PC-9 (cell line): ENCODE results near the gene RETN. TPM values are rescaled to one million over a fixed set of nuclear protein-coding genes. Genes with fewer than 3 reads are reported as not detected.
A peak's percentile ranks its signal among the peaks of the same experiment; 100 is the strongest.

Experiments used
- BruUV-seq: library from RNA; stranded (reverse); fragments of 400-500 nt; replicated peaks from 2 replicates; lab custom pipeline; 2021; lab: Mats Ljungman, UMichigan
- CTCF ChIA-PET: fragments of 300-600 bp; sonication (Branson Sonifier 250); formaldehyde crosslinking; loops from one replicate; lab custom pipeline; 2022; ENCODE audit warnings: antibody characterized with exemption; lab: Charles Lee
- POLR2A ChIA-PET: fragments of 300-600 bp; sonication (Branson Sonifier 250); formaldehyde crosslinking; loops from one replicate; lab custom pipeline; 2022; ENCODE audit warnings: antibody characterized with exemption; ENCODE audit not compliant: unreplicated experiment; lab: Charles Lee
- DNase-seq, 2 experiments: peaks; one replicate each; pipeline versions ENCODE4 v3.0.0 to v3.0.0-alpha.2; 2015 to 2022; ENCODE audit warnings: mixed read lengths in 1 of 2
- H2AFZ ChIP-seq: fragments of 200-600 bp; sonication (generic); 2 replicates; pipeline ENCODE4 v1.8.1; 2017; ENCODE audit warnings: antibody characterized with exemption
- H3F3A ChIP-seq: fragments of 200-600 bp; sonication (generic); 2 replicates; pipeline ENCODE4 v1.8.1; 2017; ENCODE audit warnings: antibody characterized with exemption, mild to moderate bottlenecking, low read depth; ENCODE audit not compliant: insufficient read depth
- H3K27ac ChIP-seq: fragments of 200-600 bp; sonication (generic); 2 replicates; pipeline ENCODE4 v1.6.1; 2016; ENCODE audit warnings: mixed run types
- H3K27me3 ChIP-seq: fragments of 200-600 bp; sonication (generic); 2 replicates; pipeline ENCODE4 v1.6.1; 2016; ENCODE audit warnings: low read depth, mixed run types; ENCODE audit not compliant: insufficient read depth
- H3K36me3 ChIP-seq: fragments of 200-600 bp; sonication (generic); 2 replicates; pipeline ENCODE4 v1.6.1; 2016; ENCODE audit warnings: low read depth, mixed run types
- H3K4me1 ChIP-seq: fragments of 200-600 bp; sonication (generic); replicated peaks from 2 replicates; pipeline ENCODE4 v1.6.1; 2016; ENCODE audit warnings: mixed run types; ENCODE audit not compliant: insufficient read depth
- H3K4me2 ChIP-seq: fragments of 200-600 bp; sonication (generic); 2 replicates; pipeline ENCODE4 v1.6.1; 2017; ENCODE audit warnings: mixed run types
- H3K4me3 ChIP-seq: fragments of 200-600 bp; sonication (generic); 2 replicates; pipeline ENCODE4 v1.6.1; 2016; ENCODE audit warnings: mixed run types
- H3K79me2 ChIP-seq: fragments of 200-600 bp; sonication (generic); 2 replicates; pipeline ENCODE4 v1.6.1; 2017; ENCODE audit warnings: low read depth, mixed run types
- H3K9me2 ChIP-seq: fragments of 200-600 bp; sonication (generic); 2 replicates; pipeline ENCODE4 v1.8.1; 2017; ENCODE audit warnings: mild to moderate bottlenecking; ENCODE audit not compliant: insufficient read depth
- H3K9me3 ChIP-seq: fragments of 200-600 bp; sonication (generic); 2 replicates; pipeline ENCODE4 v1.8.1; 2016; ENCODE audit warnings: low read depth; ENCODE audit not compliant: insufficient read depth
- H4K20me1 ChIP-seq: fragments of 200-600 bp; sonication (generic); 2 replicates; pipeline ENCODE4 v1.8.1; 2017; ENCODE audit not compliant: insufficient read depth
- EZH2 ChIP-seq: fragments of 200-600 bp; sonication (generic); IDR thresholded peaks from 2 replicates; pipeline ENCODE4 v1.8.0; 2017; ENCODE audit warnings: antibody characterized with exemption, low read depth
- intact Hi-C: fragments of 100-400 bp; cut with micrococcal nuclease; formaldehyde crosslinking; loops from one replicate; pipeline ENCODE4 v1.10.0; 2022; ENCODE audit not compliant: unreplicated experiment
- total RNA-seq: library from RNA; stranded (reverse); gene quantifications from 2 replicates; pipeline ENCODE4 v1.2.3, GENCODE V29; 2021
- TF ChIP-seq, protein P1 (sequence below): fragments of 200-600 bp; sonication (generic); conservative IDR thresholded peaks from 2 replicates; pipeline ENCODE4 v1.6.1; 2017; ENCODE audit warnings: mixed run types, antibody characterized with exemption, mild to moderate bottlenecking, moderate library complexity

Gene RETN
- total RNA-seq, 1 experiment from 2014 or later, result not detected

DNA sequence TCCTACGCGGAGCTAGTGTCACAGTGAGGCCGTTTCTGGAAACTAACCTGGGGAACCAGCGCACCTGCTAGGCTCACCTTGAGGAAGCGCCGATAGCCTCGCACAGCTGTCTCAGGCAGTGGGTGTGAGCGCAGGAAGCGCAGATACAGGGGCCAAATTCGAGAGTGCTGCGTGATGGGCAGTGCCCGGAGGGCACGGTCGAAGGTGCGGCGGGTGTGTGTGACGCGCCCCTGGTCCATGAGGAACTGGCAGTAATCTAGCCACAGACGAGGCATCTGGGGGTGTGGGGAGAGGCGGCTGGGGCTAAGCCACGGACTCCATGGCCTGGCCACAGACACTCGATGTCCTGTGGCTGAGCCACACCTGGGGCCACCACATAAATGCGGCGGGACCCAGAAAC is 41.7 kb upstream of the RETN start:
- Histone ChIP-seq H3K79me2 (peaks cover 62% of the 10 kb centered on the region), H3K27ac (no peak overlapping the region), H3K9me2 (no peaks in the 10 kb centered on the region), H3K4me2 (no peak overlapping the region), H3K36me3 (peaks cover 4% of the 10 kb centered on the region; the same call in 1 of the 2 replicates), H2AFZ (no peak overlapping the region), H3K27me3 (no peaks in the 10 kb centered on the region), H3K4me1 (peaks cover 18% of the 10 kb centered on the region), H3F3A (no peaks in the 10 kb centered on the region), H3K4me3 (no peak overlapping the region), H4K20me1 (0 out of 2 replicates have a peak, but pooled peaks cover 10% of the 10 kb centered on the region), H3K9me3 (no peaks in the 10 kb centered on the region)
- intact Hi-C loops, result no loop called here
- POLR2A ChIA-PET, result interaction anchor here (0.5 kb wide), 1 partner anchor 17 kb away, joined by 4 read pairs; no protein-coding TSS in a partner anchor
- CTCF ChIA-PET, result no interaction called here
- DNase-seq, result no peak
- TF ChIP-seq, protein P1, sequence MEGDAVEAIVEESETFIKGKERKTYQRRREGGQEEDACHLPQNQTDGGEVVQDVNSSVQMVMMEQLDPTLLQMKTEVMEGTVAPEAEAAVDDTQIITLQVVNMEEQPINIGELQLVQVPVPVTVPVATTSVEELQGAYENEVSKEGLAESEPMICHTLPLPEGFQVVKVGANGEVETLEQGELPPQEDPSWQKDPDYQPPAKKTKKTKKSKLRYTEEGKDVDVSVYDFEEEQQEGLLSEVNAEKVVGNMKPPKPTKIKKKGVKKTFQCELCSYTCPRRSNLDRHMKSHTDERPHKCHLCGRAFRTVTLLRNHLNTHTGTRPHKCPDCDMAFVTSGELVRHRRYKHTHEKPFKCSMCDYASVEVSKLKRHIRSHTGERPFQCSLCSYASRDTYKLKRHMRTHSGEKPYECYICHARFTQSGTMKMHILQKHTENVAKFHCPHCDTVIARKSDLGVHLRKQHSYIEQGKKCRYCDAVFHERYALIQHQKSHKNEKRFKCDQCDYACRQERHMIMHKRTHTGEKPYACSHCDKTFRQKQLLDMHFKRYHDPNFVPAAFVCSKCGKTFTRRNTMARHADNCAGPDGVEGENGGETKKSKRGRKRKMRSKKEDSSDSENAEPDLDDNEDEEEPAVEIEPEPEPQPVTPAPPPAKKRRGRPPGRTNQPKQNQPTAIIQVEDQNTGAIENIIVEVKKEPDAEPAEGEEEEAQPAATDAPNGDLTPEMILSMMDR, result no peak
- no peak for TF ChIP-seq EZH2
- BruUV-seq, result no TSS peak

DNA sequence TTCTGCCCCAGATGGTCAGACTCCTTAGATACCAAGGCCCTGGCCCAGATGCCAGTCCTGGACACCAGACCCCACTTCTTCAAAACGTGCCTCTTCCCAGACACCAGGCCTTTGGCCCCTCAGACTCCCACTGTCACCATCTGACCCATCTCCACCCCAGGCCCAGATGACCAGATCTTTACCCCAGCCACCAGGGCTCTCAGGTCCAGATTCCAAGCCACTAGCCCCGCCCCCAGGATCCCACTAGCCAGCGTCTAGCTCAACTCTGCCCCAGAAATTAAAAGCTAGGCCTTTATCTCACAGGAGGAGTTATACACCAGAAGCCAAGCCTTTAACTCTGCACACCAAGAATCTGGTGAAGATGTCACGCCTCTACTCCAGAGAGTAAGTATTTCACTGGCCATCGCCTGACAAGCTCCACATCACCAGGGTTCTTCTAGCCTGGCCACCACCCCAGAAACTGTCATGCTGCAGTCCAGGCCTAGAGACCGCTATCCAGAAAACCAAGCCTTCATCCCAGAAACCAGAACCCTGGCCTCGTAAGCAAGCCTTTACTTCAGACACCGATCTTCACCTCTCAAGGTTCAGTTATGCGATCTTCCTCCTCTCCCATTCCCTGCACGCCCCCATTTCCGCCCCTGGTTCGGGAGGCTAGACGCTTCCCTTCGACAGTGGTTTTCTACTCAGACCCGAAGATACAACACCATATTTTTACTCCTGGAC is 40.1 kb upstream of the RETN start:
- intact Hi-C loops, result loop anchor here (1.0 kb wide), 1 partner anchor 9 kb away; no protein-coding TSS in a partner anchor
- TF ChIP-seq EZH2, result no peak
- TF ChIP-seq, protein P1, result no peak
- Histone ChIP-seq H3K9me2 (no peaks in the 10 kb centered on the region), H2AFZ (peak overlapping the region; percentile 70), H4K20me1 (0 out of 2 replicates have a peak, but pooled peaks cover 10% of the 10 kb centered on the region), H3F3A (no peaks in the 10 kb centered on the region), H3K27me3 (no peaks in the 10 kb centered on the region), H3K4me3 (peak overlapping the region; percentile 92), H3K4me1 (peaks cover 18% of the 10 kb centered on the region), H3K36me3 (no peaks in the 10 kb centered on the region), H3K27ac (0 out of 2 replicates have a peak overlapping the region, but pooled peaks have one; percentile 4), H3K4me2 (peak overlapping the region; percentile 100), H3K79me2 (peaks cover 63% of the 10 kb centered on the region), H3K9me3 (no peaks in the 10 kb centered on the region)
- TSS peak; percentile 79 for BruUV-seq
- POLR2A ChIA-PET, result interaction anchor here (0.6 to 1.0 kb wide), 2 partner anchors 9 to 292 kb away, joined by 4 to 8 read pairs; partner anchors contain the start of gene SNAPC2
- CTCF ChIA-PET, result interaction anchor here (1.0 to 1.6 kb wide), 2 partner anchors 24 to 60 kb away, joined by 6 to 11 read pairs; no protein-coding TSS in a partner anchor
- DNase-seq, result no peak

DNA sequence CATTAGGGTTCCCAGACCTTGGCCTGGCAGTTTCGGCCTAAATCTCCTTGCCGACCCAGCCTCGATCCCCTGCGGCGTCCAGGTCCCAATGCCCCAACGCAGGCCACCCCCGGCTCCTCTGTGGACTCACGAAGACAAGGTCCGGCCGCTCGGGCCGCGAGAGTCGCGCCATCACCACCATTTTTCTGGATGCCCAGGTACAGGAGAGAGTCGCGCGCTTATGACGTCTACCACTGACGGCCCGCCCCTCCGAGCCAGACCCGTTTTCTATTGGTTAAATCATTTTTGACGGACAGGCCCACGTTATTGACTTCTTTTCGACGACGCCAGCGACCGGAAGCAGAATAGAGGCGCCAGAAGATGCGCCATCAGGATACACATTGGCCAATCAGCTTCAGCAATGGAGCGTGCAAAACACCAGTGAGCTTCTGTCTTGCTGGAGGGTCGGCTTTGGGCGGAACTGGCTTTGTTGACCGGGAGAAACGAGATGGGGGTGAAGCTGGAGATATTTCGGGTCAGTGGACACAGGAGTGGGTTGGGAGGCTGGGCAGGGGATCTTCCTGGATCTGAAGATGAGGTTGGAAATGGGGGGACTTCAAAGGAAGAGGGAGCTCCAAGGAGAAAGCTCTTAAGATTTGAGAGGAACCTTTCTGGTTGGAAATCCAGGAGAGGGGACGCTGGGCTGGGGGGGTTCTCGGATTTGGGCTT is 39.3 kb upstream of the RETN start, which contains the start of the genes PET100 and XAB2:
Gene PET100 (plus strand): TSS at position 447 of the 708 bp plus-strand sequence. CDS start 41 bp downstream, at position 488.
Gene XAB2 (minus strand): TSS at position 199 of the 708 bp plus-strand sequence. CDS start 18 bp downstream, at position 181.
- Histone ChIP-seq H3K9me3 (no peaks in the 10 kb centered on the region), H3K9me2 (no peaks in the 10 kb centered on the region), H4K20me1 (0 out of 2 replicates have a peak, but pooled peaks cover 10% of the 10 kb centered on the region), H3K79me2 (peaks cover 63% of the 10 kb centered on the region), H2AFZ (peak within 1 kb of the TSS; percentile 70), H3K36me3 (no peaks in the 10 kb centered on the region), H3K27ac (peak within 1 kb of the TSS; percentile 45), H3K4me2 (peak within 1 kb of the TSS; percentile 100), H3K27me3 (no peaks in the 10 kb centered on the region), H3K4me3 (peak within 1 kb of the TSS; percentile 92), H3K4me1 (peaks cover 18% of the 10 kb centered on the region), H3F3A (no peaks in the 10 kb centered on the region; the same call in 1 of the 2 replicates)
- CTCF ChIA-PET, result interaction anchor here (0.5 to 1.6 kb wide), 5 partner anchors 10 to 316 kb away, joined by 3 to 12 read pairs (median 6); no protein-coding TSS in a partner anchor
- BruUV-seq, result no TSS peak
- POLR2A ChIA-PET, result interaction anchor here (0.6 to 1.0 kb wide), 3 partner anchors 10 to 291 kb away, joined by 4 to 15 read pairs (median 8); partner anchors contain the start of gene SNAPC2
- peak; percentile 95 to 98 for DNase-seq
- TF ChIP-seq, protein P1, result no peak
- TF ChIP-seq EZH2, result no peak
- intact Hi-C loops, result loop anchor here (1.0 kb wide), 1 partner anchor 10 kb away; no protein-coding TSS in a partner anchor
